Activated naive CD8-positive, alpha-beta T cell treated with anti-CD3 and anti-CD28 coated beads, Interleukin-2, amount 50 U/mL, for 24 hours (primary cell): ENCODE data around the gene ZNF800.

Source experiments
- ATAC-seq: fragments of 150-1000 bp; cut with Tn5 transposase; one replicate; pipeline ENCODE4 v1.10.0; 2021
- DNase-seq: peaks from one replicate; pipeline ENCODE4 v3.0.0; 2021
- H3K27ac Mint-ChIP-seq: one replicate; pipeline ENCODE4 v1.8.0; 2021; ENCODE audit warnings: mild to moderate bottlenecking, mixed read lengths
- H3K27me3 Mint-ChIP-seq: one replicate; pipeline ENCODE4 v1.8.0; 2021; ENCODE audit warnings: mixed read lengths
- H3K36me3 Mint-ChIP-seq: one replicate; pipeline ENCODE4 v1.8.0; 2021; ENCODE audit warnings: low read depth, mixed read lengths
- H3K4me1 Mint-ChIP-seq: one replicate; pipeline ENCODE4 v1.8.0; 2021; ENCODE audit warnings: mixed read lengths
- H3K4me3 Mint-ChIP-seq: one replicate; pipeline ENCODE4 v1.8.0; 2021; ENCODE audit warnings: mild to moderate bottlenecking, moderate library complexity, mixed read lengths
- H3K9me3 Mint-ChIP-seq: one replicate; pipeline ENCODE4 v1.8.0; 2021; ENCODE audit warnings: mixed read lengths

The ZNF800 gene

DNA sequence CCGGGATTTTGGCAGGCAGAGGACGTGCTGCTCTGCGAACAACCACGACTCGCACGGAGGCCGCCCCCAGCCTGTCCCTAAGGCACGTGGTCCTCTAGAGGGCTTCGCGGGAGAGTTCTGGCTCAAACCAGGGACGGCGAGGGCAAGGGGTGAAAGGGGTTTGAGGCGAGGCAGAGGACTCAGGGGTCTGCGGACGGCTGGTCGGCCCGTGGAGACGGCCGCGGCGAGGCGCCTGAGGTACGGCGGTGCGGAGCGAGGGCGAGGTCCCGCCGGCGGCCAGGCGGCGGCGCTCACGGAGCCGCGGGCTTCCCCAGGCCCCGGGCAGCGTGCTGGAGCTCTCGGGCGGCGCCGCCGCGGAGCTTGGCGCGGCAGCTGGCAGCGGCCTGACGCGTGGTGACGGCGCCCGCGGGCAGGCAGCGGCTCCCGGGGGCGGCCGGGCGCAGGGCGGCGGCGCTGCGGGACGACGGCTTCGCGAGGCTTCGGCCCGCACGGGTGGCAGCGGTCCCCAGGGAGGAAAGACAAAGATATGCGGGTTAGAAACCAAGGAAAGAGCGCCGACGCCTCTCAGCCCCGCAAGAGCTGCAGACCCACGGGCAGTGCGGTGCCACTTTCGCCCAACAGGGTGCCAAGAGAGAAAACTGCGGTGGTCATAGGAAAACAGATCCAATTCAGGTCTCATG is 44.8 kb downstream of the ZNF800 start:
- H3K4me1 Mint-ChIP-seq, result peaks cover 19% of the 10 kb centered on the region
- ATAC-seq (peak; percentile 100), DNase-seq (peak; percentile 78)
- H3K27ac Mint-ChIP-seq, result no peak overlapping the region
- no peaks in the 10 kb centered on the region for H3K9me3 Mint-ChIP-seq
- H3K36me3 Mint-ChIP-seq, result peaks cover 1% of the 10 kb centered on the region
- H3K27me3 Mint-ChIP-seq, result peaks cover 2% of the 10 kb centered on the region
- H3K4me3 Mint-ChIP-seq, result peak overlapping the region; percentile 54

- peaks cover 2% of the 10 kb centered on the region for H3K27me3 Mint-ChIP-seq
- H3K4me1 Mint-ChIP-seq, result peaks cover 12% of the 10 kb centered on the region
- peak overlapping the region; percentile 27 for H3K27ac Mint-ChIP-seq
- peak overlapping the region; percentile 54 for H3K4me3 Mint-ChIP-seq
- no peak for ATAC-seq
- DNase-seq, result no peak
- peaks cover 1% of the 10 kb centered on the region for H3K36me3 Mint-ChIP-seq
- H3K9me3 Mint-ChIP-seq, result no peaks in the 10 kb centered on the region
Measured at GRCh38 chr7:127346575-127347256, 45.8 kb downstream of the ZNF800 start.

DNA sequence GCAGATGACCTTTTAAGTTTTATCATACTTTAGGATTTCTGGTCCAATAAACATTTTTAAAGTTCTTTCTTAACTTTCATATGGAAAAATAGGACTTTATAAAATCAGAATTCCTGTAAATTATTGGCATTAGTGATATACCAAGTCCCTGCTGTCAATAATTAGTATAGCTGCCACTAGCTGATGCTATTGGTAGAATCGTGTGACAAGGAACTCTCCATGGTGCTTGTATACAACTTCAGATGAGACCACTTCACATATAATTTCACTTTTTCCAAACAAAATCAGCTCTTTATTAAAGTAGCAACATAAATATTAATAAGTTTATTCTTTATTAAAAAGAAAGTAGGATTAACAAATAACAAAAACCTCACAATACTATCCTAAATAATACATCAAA is 49.9 kb downstream of the ZNF800 start:
- ATAC-seq (no peak), DNase-seq (no peak)
- Mint-ChIP-seq H3K4me3 (no peak overlapping the region), H3K4me1 (peaks cover 10% of the 10 kb centered on the region), H3K27ac (no peak overlapping the region), H3K27me3 (peaks cover 2% of the 10 kb centered on the region), H3K36me3 (peaks cover 1% of the 10 kb centered on the region), H3K9me3 (no peaks in the 10 kb centered on the region)

DNA sequence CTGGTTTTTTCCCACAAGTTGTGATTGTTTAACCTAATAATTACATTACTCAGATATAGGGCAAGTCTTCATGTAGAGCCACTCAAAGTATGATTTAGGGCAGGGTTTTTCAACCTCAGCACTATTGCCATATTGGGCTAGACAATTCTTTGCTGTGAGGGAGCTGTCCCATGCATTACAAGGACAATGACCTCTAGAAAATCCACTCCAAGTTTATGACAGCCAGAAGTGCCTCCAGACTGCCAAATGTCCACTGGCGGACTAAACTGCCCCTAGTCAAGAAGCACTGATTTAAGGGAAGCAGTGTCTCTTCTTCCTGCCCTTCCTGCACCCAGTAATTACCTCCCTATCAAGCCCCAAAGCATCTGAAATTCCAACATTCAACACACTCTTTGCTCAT is 54.4 kb downstream of the ZNF800 start:
- H3K27ac Mint-ChIP-seq, result no peak overlapping the region
- no peak overlapping the region for H3K4me3 Mint-ChIP-seq
- DNase-seq (no peak), ATAC-seq (no peak)
- peaks cover 19% of the 10 kb centered on the region for H3K27me3 Mint-ChIP-seq
- H3K36me3 Mint-ChIP-seq, result no peaks in the 10 kb centered on the region
- no peaks in the 10 kb centered on the region for H3K9me3 Mint-ChIP-seq
- no peaks in the 10 kb centered on the region for H3K4me1 Mint-ChIP-seq

- Mint-ChIP-seq H3K9me3 (no peaks in the 10 kb centered on the region), H3K36me3 (no peaks in the 10 kb centered on the region), H3K4me1 (no peaks in the 10 kb centered on the region), H3K4me3 (no peak overlapping the region), H3K27ac (no peak overlapping the region), H3K27me3 (peaks cover 21% of the 10 kb centered on the region)
- ATAC-seq (no peak), DNase-seq (no peak)
Measured at GRCh38 chr7:127337581-127337980, 54.9 kb downstream of the ZNF800 start.

DNA sequence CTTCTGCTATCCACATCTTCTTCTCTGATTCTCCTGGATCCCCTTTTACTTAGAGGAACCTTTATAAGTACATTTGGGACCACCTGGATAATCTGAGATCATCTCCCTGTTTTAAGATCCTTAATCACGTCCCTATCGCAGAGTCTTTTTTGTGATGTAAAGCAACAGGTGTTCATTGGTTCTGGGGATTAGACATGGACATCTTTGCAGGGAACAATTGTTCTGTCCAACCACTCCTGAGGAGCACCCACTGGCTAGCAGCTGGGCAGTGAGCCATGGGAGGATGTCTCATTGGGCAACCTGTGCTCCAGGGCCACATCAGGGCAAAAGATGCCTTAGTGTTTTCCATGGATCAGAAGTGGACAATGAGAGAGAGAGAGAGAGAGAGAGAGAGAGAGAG is 56.0 kb downstream of the ZNF800 start:
- Mint-ChIP-seq H3K4me1 (no peaks in the 10 kb centered on the region), H3K27ac (no peak overlapping the region), H3K9me3 (no peaks in the 10 kb centered on the region), H3K27me3 (peaks cover 25% of the 10 kb centered on the region), H3K36me3 (no peaks in the 10 kb centered on the region), H3K4me3 (no peak overlapping the region)
- DNase-seq (no peak), ATAC-seq (no peak)

- no peaks in the 10 kb centered on the region for H3K4me1 Mint-ChIP-seq
- no peaks in the 10 kb centered on the region for H3K9me3 Mint-ChIP-seq
- H3K27me3 Mint-ChIP-seq, result peaks cover 30% of the 10 kb centered on the region
- no peak overlapping the region for H3K4me3 Mint-ChIP-seq
- DNase-seq, result no peak
- no peak overlapping the region for H3K27ac Mint-ChIP-seq
- no peaks in the 10 kb centered on the region for H3K36me3 Mint-ChIP-seq
- ATAC-seq, result no peak
Measured at GRCh38 chr7:127332880-127333279, 59.6 kb downstream of the ZNF800 start.

GRCh38 chr7:127330070-127330469 is 62.4 kb downstream of the ZNF800 start:
- Mint-ChIP-seq H3K4me1 (no peaks in the 10 kb centered on the region), H3K27me3 (peaks cover 19% of the 10 kb centered on the region), H3K9me3 (no peaks in the 10 kb centered on the region), H3K36me3 (no peaks in the 10 kb centered on the region), H3K4me3 (no peak overlapping the region), H3K27ac (no peak overlapping the region)
- DNase-seq (no peak), ATAC-seq (no peak)

DNA sequence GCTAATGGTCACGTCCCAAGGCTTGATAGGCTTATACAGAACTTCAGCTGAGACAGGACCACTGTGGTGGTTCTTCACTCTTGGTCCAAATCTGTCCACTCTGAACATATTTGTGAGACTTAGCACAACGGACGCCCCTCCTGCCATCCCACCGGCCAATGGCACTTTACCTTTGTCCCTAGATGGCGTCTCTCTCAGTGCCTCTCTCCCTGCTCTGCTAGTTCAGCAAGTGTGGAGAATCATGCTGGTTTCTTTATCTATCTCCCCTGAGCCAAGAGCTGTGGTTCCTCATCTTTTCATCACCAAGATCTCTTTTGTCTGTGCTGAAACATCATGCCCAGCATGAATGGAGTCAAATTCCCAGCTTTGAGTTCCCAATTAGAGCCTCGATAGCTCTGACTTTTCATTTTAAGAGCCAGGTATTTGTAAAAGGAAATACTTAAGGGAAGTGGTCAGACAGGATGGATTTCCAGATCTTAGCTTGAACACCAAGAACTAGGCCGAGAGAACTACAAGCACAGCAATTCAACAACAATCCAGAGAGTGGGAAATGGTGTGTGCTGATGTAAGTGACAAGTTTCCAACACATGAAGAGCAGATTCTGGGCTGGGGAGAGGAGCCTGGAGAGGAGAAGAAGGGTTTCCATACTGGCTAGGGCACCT is 69.5 kb downstream of the ZNF800 start:
- H3K4me3 Mint-ChIP-seq, result no peak overlapping the region
- ATAC-seq, result no peak
- no peak for DNase-seq
- no peak overlapping the region for H3K27ac Mint-ChIP-seq
- H3K4me1 Mint-ChIP-seq, result peaks cover 11% of the 10 kb centered on the region
- no peaks in the 10 kb centered on the region for H3K36me3 Mint-ChIP-seq
- no peaks in the 10 kb centered on the region for H3K27me3 Mint-ChIP-seq
- H3K9me3 Mint-ChIP-seq, result no peaks in the 10 kb centered on the region

- H3K4me1 Mint-ChIP-seq, result peaks cover 16% of the 10 kb centered on the region
- no peaks in the 10 kb centered on the region for H3K36me3 Mint-ChIP-seq
- H3K27me3 Mint-ChIP-seq, result no peaks in the 10 kb centered on the region
- peak; percentile 31 for ATAC-seq
- no peak overlapping the region for H3K27ac Mint-ChIP-seq
- DNase-seq, result no peak
- no peak overlapping the region for H3K4me3 Mint-ChIP-seq
- no peaks in the 10 kb centered on the region for H3K9me3 Mint-ChIP-seq
Measured at GRCh38 chr7:127322351-127322750, 70.2 kb downstream of the ZNF800 start.

DNA sequence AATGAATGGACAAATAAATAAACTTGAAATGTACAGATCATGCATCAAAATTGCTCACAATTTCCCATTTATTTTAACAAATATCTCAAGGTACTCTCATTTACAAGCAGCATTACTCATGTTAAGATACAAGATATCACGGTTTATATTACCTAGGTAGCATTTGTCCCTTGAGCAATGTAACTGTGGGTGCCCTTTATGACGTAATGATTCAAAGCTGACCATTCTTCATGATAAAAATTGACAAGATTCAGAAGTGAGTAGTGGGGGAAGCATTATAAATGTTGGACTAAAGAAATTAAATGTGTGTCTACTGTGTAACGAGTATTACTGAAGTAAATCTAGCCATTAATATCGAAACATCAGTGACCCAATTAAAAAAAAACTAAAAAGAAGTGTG is 71.5 kb downstream of the ZNF800 start:
- no peak overlapping the region for H3K4me3 Mint-ChIP-seq
- H3K4me1 Mint-ChIP-seq, result peaks cover 17% of the 10 kb centered on the region
- no peak for DNase-seq
- H3K36me3 Mint-ChIP-seq, result no peaks in the 10 kb centered on the region
- no peak overlapping the region for H3K27ac Mint-ChIP-seq
- ATAC-seq, result no peak
- H3K9me3 Mint-ChIP-seq, result peaks cover 10% of the 10 kb centered on the region
- H3K27me3 Mint-ChIP-seq, result no peaks in the 10 kb centered on the region
